H1 (cell line): Measurements from ENCODE around the gene HIVEP2. TPM values are rescaled to one million over a fixed set of nuclear protein-coding genes. Genes with fewer than 3 reads are reported as not detected.

Experiments
- CTCF ChIA-PET: fragments of 300-600 bp; sonication (Branson Sonifier 250); formaldehyde crosslinking; loops from one replicate; lab custom pipeline; 2021; ENCODE audit not compliant: partially characterized antibody; lab: Charles Lee
- POLR2A ChIA-PET: fragments of 300-600 bp; sonication (Branson Sonifier 250); formaldehyde crosslinking; loops from one replicate; lab custom pipeline; 2021; ENCODE audit warnings: inconsistent platforms; ENCODE audit not compliant: partially characterized antibody; lab: Charles Lee
- DNase-seq, 2 experiments: peaks; one replicate each; pipeline versions ENCODE4 v3.0.0 to v3.0.0-alpha.2; 2010 to 2022; ENCODE audit warnings: low spot score in 2 of 2, low read depth in 1 of 2, mixed read lengths in 1 of 2
- FAIRE-seq: peaks from 2 replicates; lab custom pipeline; 2011; peaks lifted over from hg19 to GRCh38; lab: Jason Lieb, UNC
- H2AFZ ChIP-seq: 2 replicates; pipeline ENCODE4 v1.8.1; 2012; ENCODE audit warnings: low read length, inconsistent platforms
- H2AK5ac ChIP-seq: 2 replicates; pipeline ENCODE4 v1.6.1; 2013; ENCODE audit warnings: low read depth, low read length
- H2BK120ac ChIP-seq: replicated peaks from 2 replicates; pipeline ENCODE3; 2013; ENCODE audit warnings: low read depth, low read length, inconsistent platforms
- H2BK12ac ChIP-seq: 2 replicates; pipeline ENCODE4 v1.6.1; 2013; ENCODE audit warnings: low read depth, low read length
- H2BK15ac ChIP-seq: 2 replicates; pipeline ENCODE4 v1.6.1; 2013; ENCODE audit warnings: low read length
- H2BK20ac ChIP-seq: 2 replicates; pipeline ENCODE4 v1.6.1; 2013; ENCODE audit warnings: low read length
- H2BK5ac ChIP-seq: 2 replicates; pipeline ENCODE4 v1.6.1; 2013; ENCODE audit warnings: low read depth, low read length
- H3K14ac ChIP-seq: 2 replicates; pipeline ENCODE4 v1.6.1; 2013; ENCODE audit warnings: inconsistent platforms; ENCODE audit not compliant: insufficient read length
- H3K18ac ChIP-seq: 2 replicates; pipeline ENCODE4 v1.6.1; 2013; ENCODE audit warnings: low read length; ENCODE audit errors: extremely low read depth
- H3K23ac ChIP-seq: 2 replicates; pipeline ENCODE4 v1.6.1; 2013; ENCODE audit warnings: inconsistent platforms; ENCODE audit not compliant: insufficient read length
- H3K23me2 ChIP-seq: 2 replicates; pipeline ENCODE4 v1.6.1; 2013; ENCODE audit warnings: low read depth, low read length
- H3K27ac ChIP-seq: 2 replicates; pipeline ENCODE4 v1.6.1; 2011; ENCODE audit warnings: low read depth, low read length, inconsistent platforms
- H3K27me3 ChIP-seq, 4 experiments: replicated peaks in 1 of 4; 1 replicate in 1 of 4; 2 replicates in 3 of 4; pipeline versions ENCODE4 v1.6.1 to v1.8.1; 2011 to 2013; ENCODE audit warnings: low read length in 3 of 4, mild to moderate bottlenecking in 3 of 4, inconsistent platforms in 2 of 4, mixed read lengths in 2 of 4, moderate library complexity in 1 of 4; ENCODE audit not compliant: control insufficient read depth in 3 of 4, insufficient read depth in 3 of 4; ENCODE audit errors: extremely low read depth in 1 of 4
- H3K36me3 ChIP-seq, 4 experiments: 2 replicates each; pipeline versions ENCODE4 v1.6.1 to v1.8.1; 2011 to 2013; ENCODE audit warnings: mild to moderate bottlenecking in 4 of 4, low read length in 3 of 4, moderate library complexity in 2 of 4, control low read depth in 1 of 4, inconsistent platforms in 1 of 4; ENCODE audit not compliant: insufficient read depth in 4 of 4, control insufficient read depth in 2 of 4
- H3K4ac ChIP-seq: replicated peaks from 2 replicates; pipeline ENCODE3; 2013; ENCODE audit warnings: low read length, low read depth, mixed read lengths, inconsistent platforms; ENCODE audit not compliant: insufficient read length
- H3K4me1 ChIP-seq, 4 experiments: replicated peaks in 1 of 4; 1 replicate in 1 of 4; 2 replicates in 3 of 4; pipeline versions ENCODE4 v1.6.1 to v1.8.1; 2011 to 2013; ENCODE audit warnings: low read length in 3 of 4, inconsistent platforms in 2 of 4, mixed read lengths in 1 of 4; ENCODE audit not compliant: insufficient read depth in 4 of 4, control insufficient read depth in 3 of 4
- H3K4me2 ChIP-seq, 2 experiments: 2 replicates each; pipeline versions ENCODE4 v1.6.1 to v1.8.1; 2011 to 2013; ENCODE audit warnings: low read depth in 2 of 2, low read length in 2 of 2, control low read depth in 1 of 2, inconsistent platforms in 1 of 2, mild to moderate bottlenecking in 1 of 2; ENCODE audit not compliant: insufficient read depth in 1 of 2
- H3K4me3 ChIP-seq, 4 experiments: fragments of 200-600, 300-600 bp in 1 of 4; sonication (generic), shearing (Covaris generic), sonication (Bioruptor Twin) in 1 of 4; 2 replicates each; pipeline versions ENCODE4 v1.5.1 to v1.8.1; 2011 to 2016; ENCODE audit warnings: low read length in 4 of 4, low read depth in 3 of 4, control low read depth in 2 of 4, inconsistent platforms in 2 of 4, mild to moderate bottlenecking in 2 of 4, mixed read lengths in 1 of 4, moderate library complexity in 1 of 4; ENCODE audit not compliant: insufficient read depth in 2 of 4; ENCODE audit errors: extremely low read depth in 1 of 4
- H3K56ac ChIP-seq: replicated peaks from 2 replicates; pipeline ENCODE3; 2013; ENCODE audit warnings: low read depth, mild to moderate bottlenecking, mixed read lengths, low read length, inconsistent platforms; ENCODE audit not compliant: insufficient read length
- H3K79me1 ChIP-seq: 2 replicates; pipeline ENCODE4 v1.6.1; 2013; ENCODE audit warnings: low read depth, low read length, control low read depth
- H3K79me2 ChIP-seq, 2 experiments: 2 replicates each; pipeline versions ENCODE4 v1.6.1 to v1.8.1; 2012 to 2013; ENCODE audit warnings: low read length in 2 of 2, mild to moderate bottlenecking in 2 of 2, inconsistent platforms in 1 of 2; ENCODE audit not compliant: insufficient read depth in 2 of 2, control insufficient read depth in 1 of 2
- H3K9ac ChIP-seq, 4 experiments: replicated peaks in 1 of 4; 1 replicate in 1 of 4; 2 replicates in 3 of 4; pipeline versions ENCODE4 v1.6.1 to v1.8.1; 2011 to 2013; ENCODE audit warnings: low read depth in 3 of 4, low read length in 3 of 4, control low read depth in 2 of 4, mild to moderate bottlenecking in 2 of 4, moderate library complexity in 2 of 4, inconsistent platforms in 1 of 4; ENCODE audit errors: extremely low read depth in 1 of 4
- H3K9me3 ChIP-seq, 2 experiments: 2 replicates each; pipeline versions ENCODE4 v1.6.1 to v1.8.1; 2012 to 2013; ENCODE audit warnings: mild to moderate bottlenecking in 2 of 2, moderate library complexity in 2 of 2, control low read depth in 1 of 2, inconsistent platforms in 1 of 2, low read depth in 1 of 2, low read length in 1 of 2, mixed read lengths in 1 of 2; ENCODE audit not compliant: insufficient read depth in 2 of 2
- H4K20me1 ChIP-seq, 2 experiments: replicated peaks in 1 of 2; 2 replicates each; pipeline versions ENCODE3 to v1.8.1; 2011 to 2013; ENCODE audit warnings: inconsistent platforms in 2 of 2, low read length in 2 of 2, mild to moderate bottlenecking in 1 of 2; ENCODE audit not compliant: insufficient read depth in 2 of 2, control insufficient read depth in 1 of 2
- H4K5ac ChIP-seq: 2 replicates; pipeline ENCODE4 v1.6.1; 2013; ENCODE audit warnings: low read length, low read depth, mixed read lengths, inconsistent platforms; ENCODE audit not compliant: insufficient read length
- H4K8ac ChIP-seq: 2 replicates; pipeline ENCODE4 v1.8.0; 2013; ENCODE audit warnings: mild to moderate bottlenecking, moderate library complexity, low read length, inconsistent platforms; ENCODE audit not compliant: insufficient read depth; ENCODE audit errors: extremely low read depth
- H4K91ac ChIP-seq: replicated peaks from 2 replicates; pipeline ENCODE3; 2013; ENCODE audit warnings: low read length, mixed read lengths, inconsistent platforms; ENCODE audit not compliant: insufficient read length
- EZH2 ChIP-seq: fragments of 200-600 bp; sonication (generic); IDR thresholded peaks from 2 replicates; pipeline ENCODE4 v1.7.1; 2012; ENCODE audit warnings: low read depth, mild to moderate bottlenecking, moderate library complexity, low read length, inconsistent platforms; ENCODE audit not compliant: severe bottlenecking
- RAD21 ChIP-seq, 2 experiments: IDR thresholded peaks in 1 of 2; conservative IDR thresholded peaks in 1 of 2; 2 replicates each; pipeline ENCODE4 v1.6.1; 2011; ENCODE audit warnings: low read depth in 2 of 2, low read length in 2 of 2, improper control_type of control experiment in 1 of 2, inconsistent platforms in 1 of 2, mild to moderate bottlenecking in 1 of 2, moderate library complexity in 1 of 2
- WGBS, 2 experiments: shearing (Covaris generic) in 1 of 2; methylation state at CpG; one replicate each; pipeline versions ENCODE4 v1.1.6 to v1.1.7; 2013 to 2015; ENCODE audit warnings: low lambda C conversion rate in 2 of 2, mixed read lengths in 2 of 2, inconsistent platforms in 1 of 2, low coverage in 1 of 2, missing lambda C conversion rate in 1 of 2; ENCODE audit not compliant: insufficient replicate concordance in 2 of 2, insufficient coverage in 1 of 2, insufficient read length in 1 of 2; ENCODE audit errors: extremely low coverage in 1 of 2, missing lambda C conversion rate in 1 of 2; 5-methylcytosine and 5-hydroxymethylcytosine counted together
- polyA plus RNA-seq, 7 experiments: library from polyadenylated mRNA; depleted of rRNA in 3 of 7; stranded (reverse) in 5 of 7; unstranded in 2 of 7; fragments of >200 nt in 5 of 7; fragments of 200-250 nt in 2 of 7; gene quantifications; 1 replicate in 5 of 7; 2 replicates in 1 of 7; 4 replicates in 1 of 7; pipeline versions ENCODE4 v1.2.1 to v1.2.3, GENCODE V29; 2011 to 2013; ENCODE audit warnings: missing spikeins in 2 of 7, mixed read lengths in 2 of 7
- total RNA-seq: library from RNA; stranded (reverse); fragmentation: NEBNext Ultra II Directional; extraction: Animal tissue kit (Norgen Biotek cat#: 25700); gene quantifications from 2 replicates; pipeline ENCODE4 v1.2.1, GENCODE V29; 2021

Gene HIVEP2
- total and polyA plus RNA-seq, 2 of the 8 experiments (the other 6 are each of a cell fraction or from before 2014, with no cell fraction given) = 2.2 to 6.1 TPM

DNA sequence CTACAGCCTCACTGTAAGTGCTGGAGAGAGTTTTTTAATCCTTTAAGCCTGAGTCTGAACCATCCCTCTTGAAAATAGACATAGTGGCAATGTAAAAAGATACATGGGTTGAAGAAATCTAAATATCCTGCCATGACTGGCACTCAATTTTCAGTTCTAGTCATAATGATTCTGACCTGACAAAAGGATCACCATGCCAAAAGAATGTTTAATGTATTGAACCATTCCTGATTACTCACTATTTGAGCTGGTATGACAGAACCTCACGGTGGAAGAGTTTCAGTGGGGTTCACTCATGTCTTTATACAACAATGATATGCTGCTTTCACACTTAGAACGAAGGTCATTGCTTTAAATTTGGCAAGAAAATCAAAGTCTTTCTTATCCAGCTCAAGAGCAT is 93.4 kb downstream of the HIVEP2 start:
- Histone ChIP-seq H4K8ac (no peak overlapping the region), H3K56ac (no peak overlapping the region), H3K27me3 (peaks cover 0 to 1% (median 0%) of the 10 kb centered on the region in 4 experiments; a peak in 1 of 7 replicates), H3K23me2 (no peaks in the 10 kb centered on the region), H4K91ac (no peak overlapping the region), H3K4me3 (no peak overlapping the region), H2BK120ac (no peak overlapping the region), H3K27ac (no peak overlapping the region), H3K9me3 (no peaks in the 10 kb centered on the region), H3K14ac (no peak overlapping the region), H2AK5ac (no peak overlapping the region), H3K79me1 (no peaks in the 10 kb centered on the region; the same call in 1 of the 2 replicates), H4K5ac (no peak overlapping the region), H4K20me1 (peaks cover 0 to 2% of the 10 kb centered on the region in 2 experiments), H3K9ac (no peak overlapping the region), H3K23ac (no peak overlapping the region), H2BK5ac (no peak overlapping the region), H3K18ac (no peak overlapping the region), H2BK20ac (no peak overlapping the region), H3K36me3 (no peaks in the 10 kb centered on the region), H2BK15ac (no peak overlapping the region), H3K4me2 (no peak overlapping the region), H3K4me1 (peaks cover 0 to 22% (median 6%) of the 10 kb centered on the region in 4 experiments; a peak in 3 of 7 replicates), H2BK12ac (no peak overlapping the region), H3K79me2 (peaks cover 0 to 3% of the 10 kb centered on the region in 2 experiments; a peak in 1 of 4 replicates), H3K4ac (no peak overlapping the region), H2AFZ (no peak overlapping the region)
- no peak for FAIRE-seq
- TF ChIP-seq EZH2 = no peak
- no peak for TF ChIP-seq RAD21 (IDR thresholded peaks at IDR 0.05 in 1 of 2, conservative IDR thresholded peaks at IDR 0.05 in 1 of 2; ENCODE audit: low read depth in 2 of 2, low read length in 2 of 2)
- DNase-seq = no peak
- ChIA-PET POLR2A (no interaction called here), CTCF (no interaction called here)
- 95% methylated on average over 2 of the region's 2 CpGs; no CpG with 5 or more reads in 1 of the 2 experiments for WGBS, 2 experiments
